ENCODE measurements around the gene ABRAXAS1. TPM values are rescaled to one million over a fixed set of nuclear protein-coding genes. Genes with fewer than 3 reads are reported as not detected.
A peak's percentile ranks its signal among the peaks of the same experiment; 100 is the strongest.

The ABRAXAS1 gene
- total and polyA plus RNA-seq, 2 of the 13 experiments (the other 11 are each of a cell fraction or from before 2014, with no cell fraction given) = 14.1 to 14.7 TPM

DNA sequence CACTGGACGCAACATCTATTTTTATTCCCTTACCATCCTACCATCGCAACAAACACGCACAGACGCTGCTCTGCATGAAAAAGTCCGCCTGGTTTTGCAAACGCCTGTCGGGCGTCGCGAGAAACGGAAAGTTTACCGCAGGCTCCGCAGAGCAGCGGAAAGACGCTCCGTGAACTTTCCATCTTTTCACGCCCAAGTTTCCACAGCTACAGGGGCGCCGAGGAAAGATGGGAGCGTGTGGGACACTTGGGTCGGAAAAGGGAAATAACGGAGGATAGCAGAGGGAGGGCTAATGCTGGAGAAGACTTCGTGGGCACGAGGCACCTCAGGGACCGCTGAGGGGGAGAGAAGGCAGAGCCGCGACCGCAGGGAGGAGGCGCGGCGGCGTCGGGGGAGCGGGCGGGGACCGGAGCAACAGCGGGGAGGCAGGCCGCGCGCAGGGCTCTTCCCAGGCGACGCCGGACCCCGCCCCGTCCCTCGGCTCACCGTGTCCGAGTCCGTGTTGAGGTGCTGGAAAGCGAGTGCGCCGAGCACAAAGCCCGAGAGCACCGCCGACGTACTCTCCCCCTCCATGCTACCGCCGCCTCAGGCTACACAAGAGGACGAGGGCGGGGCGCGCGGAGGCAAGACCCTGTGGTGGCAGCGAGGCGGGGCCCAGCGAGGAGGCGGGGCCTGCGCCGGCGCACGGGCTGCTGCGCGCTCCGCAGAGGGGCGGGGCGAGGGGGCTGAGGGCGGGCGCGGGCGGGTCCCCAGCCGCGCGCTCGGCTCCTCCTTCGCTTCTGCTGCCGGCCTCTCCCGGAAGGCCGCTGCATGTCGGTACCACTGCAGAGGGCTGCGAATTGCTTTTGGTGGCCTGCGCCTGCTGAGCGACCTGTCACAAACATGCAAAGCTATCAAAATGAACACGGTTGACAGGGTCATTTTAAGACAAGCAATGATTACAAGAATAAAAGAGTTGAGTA lies at the start of gene ABRAXAS1 (continued):
- TF ChIP-seq, protein P1, sequence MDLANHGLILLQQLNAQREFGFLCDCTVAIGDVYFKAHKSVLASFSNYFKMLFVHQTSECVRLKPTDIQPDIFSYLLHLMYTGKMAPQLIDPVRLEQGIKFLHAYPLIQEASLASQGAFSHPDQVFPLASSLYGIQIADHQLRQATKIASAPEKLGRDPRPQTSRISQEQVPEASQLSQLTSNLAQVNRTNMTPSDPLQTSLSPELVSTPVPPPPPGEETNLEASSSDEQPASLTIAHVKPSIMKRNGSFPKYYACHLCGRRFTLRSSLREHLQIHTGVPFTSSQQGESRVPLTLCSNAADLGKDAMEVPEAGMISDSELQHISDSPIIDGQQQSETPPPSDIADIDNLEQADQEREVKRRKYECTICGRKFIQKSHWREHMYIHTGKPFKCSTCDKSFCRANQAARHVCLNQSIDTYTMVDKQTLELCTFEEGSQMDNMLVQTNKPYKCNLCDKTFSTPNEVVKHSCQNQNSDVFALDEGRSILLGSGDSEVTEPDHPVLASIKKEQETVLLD (CRISPR knock-in tag; IDR thresholded peaks at IDR 0.05; ENCODE audit: low read depth) = peak; percentile 73
- no peak for TF ChIP-seq ZNF382 (CRISPR knock-in tag; IDR thresholded peaks at IDR 0.05; ENCODE audit: borderline replicate concordance)
- TF ChIP-seq ZBTB3 (CRISPR knock-in tag; IDR thresholded peaks at IDR 0.05; ENCODE audit: borderline replicate concordance, low read depth) = no peak
- 0 out of 2 replicates have a peak, but pooled peaks have one; percentile 25 for TF ChIP-seq ZNF737 (CRISPR knock-in tag; IDR thresholded peaks at IDR 0.05; ENCODE audit: borderline replicate concordance)
- TF ChIP-seq ZMAT3 (CRISPR knock-in tag; conservative IDR thresholded peaks at IDR 0.05) = peak; percentile 75; the same call in 1 of the 2 replicates
- peak; percentile 91; the same call in 1 of the 2 replicates for TF ChIP-seq ZNF879 (CRISPR knock-in tag; IDR thresholded peaks at IDR 0.05)
- TF ChIP-seq, protein P2, sequence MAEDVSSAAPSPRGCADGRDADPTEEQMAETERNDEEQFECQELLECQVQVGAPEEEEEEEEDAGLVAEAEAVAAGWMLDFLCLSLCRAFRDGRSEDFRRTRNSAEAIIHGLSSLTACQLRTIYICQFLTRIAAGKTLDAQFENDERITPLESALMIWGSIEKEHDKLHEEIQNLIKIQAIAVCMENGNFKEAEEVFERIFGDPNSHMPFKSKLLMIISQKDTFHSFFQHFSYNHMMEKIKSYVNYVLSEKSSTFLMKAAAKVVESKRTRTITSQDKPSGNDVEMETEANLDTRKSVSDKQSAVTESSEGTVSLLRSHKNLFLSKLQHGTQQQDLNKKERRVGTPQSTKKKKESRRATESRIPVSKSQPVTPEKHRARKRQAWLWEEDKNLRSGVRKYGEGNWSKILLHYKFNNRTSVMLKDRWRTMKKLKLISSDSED (CRISPR knock-in tag; IDR thresholded peaks at IDR 0.05) = no peak; the same call in 1 of the 2 replicates
- no peak for TF ChIP-seq ZNF7 (CRISPR knock-in tag; IDR thresholded peaks at IDR 0.05)
- TF ChIP-seq ZBTB38 (CRISPR knock-in tag; IDR thresholded peaks at IDR 0.05) = peak; percentile 86
- TF ChIP-seq KMT2B (CRISPR knock-in tag; IDR thresholded peaks at IDR 0.05) = peak; percentile 71
- no peak for TF ChIP-seq PCBP2 (optimal IDR thresholded peaks at IDR 0.05; ENCODE audit: low read depth, low read length, poor library complexity, severe bottlenecking)
- TF ChIP-seq FIP1L1 (IDR thresholded peaks at IDR 0.05; ENCODE audit: borderline replicate concordance, insufficient read depth, low read depth, low read length) = no peak
- peak; percentile 67; the same call in 1 of the 2 replicates for TF ChIP-seq TARDBP (CRISPR knock-in tag; IDR thresholded peaks at IDR 0.05)
- TF ChIP-seq KMT2A (CRISPR knock-in tag; IDR thresholded peaks at IDR 0.05) = peak; percentile 92
- 0 out of 2 replicates have a peak, but pooled peaks have one; percentile 83 for TF ChIP-seq ZNF451 (CRISPR knock-in tag; IDR thresholded peaks at IDR 0.05)
- TF ChIP-seq ZFP36L1 (CRISPR knock-in tag; IDR thresholded peaks at IDR 0.05) = no peak; the same call in 1 of the 2 replicates
- TF ChIP-seq, protein P3, sequence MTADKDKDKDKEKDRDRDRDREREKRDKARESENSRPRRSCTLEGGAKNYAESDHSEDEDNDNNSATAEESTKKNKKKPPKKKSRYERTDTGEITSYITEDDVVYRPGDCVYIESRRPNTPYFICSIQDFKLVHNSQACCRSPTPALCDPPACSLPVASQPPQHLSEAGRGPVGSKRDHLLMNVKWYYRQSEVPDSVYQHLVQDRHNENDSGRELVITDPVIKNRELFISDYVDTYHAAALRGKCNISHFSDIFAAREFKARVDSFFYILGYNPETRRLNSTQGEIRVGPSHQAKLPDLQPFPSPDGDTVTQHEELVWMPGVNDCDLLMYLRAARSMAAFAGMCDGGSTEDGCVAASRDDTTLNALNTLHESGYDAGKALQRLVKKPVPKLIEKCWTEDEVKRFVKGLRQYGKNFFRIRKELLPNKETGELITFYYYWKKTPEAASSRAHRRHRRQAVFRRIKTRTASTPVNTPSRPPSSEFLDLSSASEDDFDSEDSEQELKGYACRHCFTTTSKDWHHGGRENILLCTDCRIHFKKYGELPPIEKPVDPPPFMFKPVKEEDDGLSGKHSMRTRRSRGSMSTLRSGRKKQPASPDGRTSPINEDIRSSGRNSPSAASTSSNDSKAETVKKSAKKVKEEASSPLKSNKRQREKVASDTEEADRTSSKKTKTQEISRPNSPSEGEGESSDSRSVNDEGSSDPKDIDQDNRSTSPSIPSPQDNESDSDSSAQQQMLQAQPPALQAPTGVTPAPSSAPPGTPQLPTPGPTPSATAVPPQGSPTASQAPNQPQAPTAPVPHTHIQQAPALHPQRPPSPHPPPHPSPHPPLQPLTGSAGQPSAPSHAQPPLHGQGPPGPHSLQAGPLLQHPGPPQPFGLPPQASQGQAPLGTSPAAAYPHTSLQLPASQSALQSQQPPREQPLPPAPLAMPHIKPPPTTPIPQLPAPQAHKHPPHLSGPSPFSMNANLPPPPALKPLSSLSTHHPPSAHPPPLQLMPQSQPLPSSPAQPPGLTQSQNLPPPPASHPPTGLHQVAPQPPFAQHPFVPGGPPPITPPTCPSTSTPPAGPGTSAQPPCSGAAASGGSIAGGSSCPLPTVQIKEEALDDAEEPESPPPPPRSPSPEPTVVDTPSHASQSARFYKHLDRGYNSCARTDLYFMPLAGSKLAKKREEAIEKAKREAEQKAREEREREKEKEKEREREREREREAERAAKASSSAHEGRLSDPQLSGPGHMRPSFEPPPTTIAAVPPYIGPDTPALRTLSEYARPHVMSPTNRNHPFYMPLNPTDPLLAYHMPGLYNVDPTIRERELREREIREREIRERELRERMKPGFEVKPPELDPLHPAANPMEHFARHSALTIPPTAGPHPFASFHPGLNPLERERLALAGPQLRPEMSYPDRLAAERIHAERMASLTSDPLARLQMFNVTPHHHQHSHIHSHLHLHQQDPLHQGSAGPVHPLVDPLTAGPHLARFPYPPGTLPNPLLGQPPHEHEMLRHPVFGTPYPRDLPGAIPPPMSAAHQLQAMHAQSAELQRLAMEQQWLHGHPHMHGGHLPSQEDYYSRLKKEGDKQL (CRISPR knock-in tag; IDR thresholded peaks at IDR 0.05; ENCODE audit: low read depth) = no peak
- TF ChIP-seq, protein P4, sequence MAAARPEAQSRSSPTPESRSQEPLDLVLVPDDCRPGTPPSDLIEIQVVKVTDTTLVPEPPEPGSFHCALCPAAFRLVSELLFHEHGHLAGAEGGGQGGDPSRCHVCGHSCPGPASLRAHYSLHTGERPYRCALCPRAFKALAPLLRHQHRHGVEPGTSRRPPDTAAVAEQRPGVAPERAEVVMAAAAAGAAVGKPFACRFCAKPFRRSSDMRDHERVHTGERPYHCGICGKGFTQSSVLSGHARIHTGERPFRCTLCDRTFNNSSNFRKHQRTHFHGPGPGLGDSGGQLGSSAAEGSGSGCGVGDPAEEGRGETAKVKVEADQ (CRISPR knock-in tag; IDR thresholded peaks at IDR 0.05; ENCODE audit: borderline replicate concordance) = 0 out of 2 replicates have a peak, but pooled peaks have one; percentile 59
- no peak for TF ChIP-seq ZSCAN30 (CRISPR knock-in tag; IDR thresholded peaks at IDR 0.05)
- no peak for TF ChIP-seq IKZF1 (IDR thresholded peaks at IDR 0.05)

Measured in HepG2 (cell line).